OCI-LY3 (cell line): ENCODE measurements around the gene GAL3ST2.

Experiments used
- CTCF ChIP-seq: fragments of 200-600, 300-600 bp; sonication (generic); IDR thresholded peaks from 2 replicates; pipeline ENCODE4 v1.5.1; 2014; ENCODE audit warnings: antibody characterized with exemption, low read length, low read depth
- EZH2phosphoT487 ChIP-seq: fragments of 200-600 bp; shearing (Covaris generic); IDR thresholded peaks from 2 replicates; pipeline ENCODE4 v1.6.1; 2018; ENCODE audit warnings: antibody characterized with exemption, mixed run types, low read depth

- TF ChIP-seq CTCF (no peak), EZH2phosphoT487 (no peak)
These were observed 20.1 kb downstream of the GAL3ST2 start for GRCh38 chr2:241796610-241797138.
